HG02943 (cell line): ENCODE results near the gene PITPNB.

Experiments
- ATAC-seq: cut with Tn5 transposase; IDR thresholded peaks from one replicate; pipeline ENCODE4 v1.9.1; 2021; ENCODE audit warnings: mild to moderate bottlenecking, low read depth, moderate library complexity; ENCODE audit not compliant: unreplicated experiment

Gene PITPNB

GRCh38 chr22:27919942-27920755, 1.1 kb upstream of the PITPNB start:
- peak; percentile 39 for ATAC-seq

DNA sequence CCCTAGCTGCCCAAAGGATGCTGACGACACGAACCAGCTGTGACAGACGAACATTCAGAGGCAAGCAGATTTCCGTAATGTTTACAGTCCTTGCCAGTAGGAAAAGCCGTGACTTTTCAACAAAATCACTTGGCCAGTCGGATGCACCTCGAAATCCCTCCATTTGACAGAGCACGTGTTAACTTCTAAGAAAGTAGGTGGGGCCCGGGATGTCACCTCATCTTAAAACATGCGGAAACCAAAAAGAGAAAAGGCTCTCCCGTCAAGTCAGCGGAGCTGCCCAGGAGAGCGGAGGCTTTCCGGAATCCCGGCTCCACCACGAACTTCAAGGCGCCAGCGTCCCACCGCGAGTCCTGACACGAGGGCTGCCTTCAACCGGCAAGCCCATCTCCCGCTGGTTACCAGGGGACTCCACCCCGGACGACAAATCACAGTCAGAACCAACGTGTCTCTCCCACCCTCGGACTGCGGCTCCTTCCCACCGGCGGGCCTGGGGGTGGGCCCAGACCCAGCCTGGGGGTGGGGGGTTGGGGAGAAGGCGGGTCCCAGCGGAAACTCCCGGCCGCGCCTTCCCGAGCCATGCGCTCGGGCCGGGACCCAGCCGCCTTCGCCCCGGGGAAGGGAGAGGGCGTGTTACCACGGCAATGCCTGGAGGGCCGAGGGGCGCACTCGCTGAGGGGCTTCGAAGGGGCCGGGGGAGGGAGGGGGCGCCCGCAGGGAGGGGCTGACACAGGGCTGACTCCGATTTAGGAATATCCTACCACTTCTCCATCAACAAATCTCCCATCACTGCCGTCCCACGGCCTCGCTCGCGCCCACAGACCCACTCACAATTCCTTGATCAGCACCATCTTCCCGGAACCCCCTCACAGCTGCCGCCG, 475 bp downstream of the PITPNB start:
- ATAC-seq, result peak; percentile 24

- ATAC-seq, result no peak
Observed at GRCh38 chr22:27915986-27916385, 3.1 kb downstream of the PITPNB start.

DNA sequence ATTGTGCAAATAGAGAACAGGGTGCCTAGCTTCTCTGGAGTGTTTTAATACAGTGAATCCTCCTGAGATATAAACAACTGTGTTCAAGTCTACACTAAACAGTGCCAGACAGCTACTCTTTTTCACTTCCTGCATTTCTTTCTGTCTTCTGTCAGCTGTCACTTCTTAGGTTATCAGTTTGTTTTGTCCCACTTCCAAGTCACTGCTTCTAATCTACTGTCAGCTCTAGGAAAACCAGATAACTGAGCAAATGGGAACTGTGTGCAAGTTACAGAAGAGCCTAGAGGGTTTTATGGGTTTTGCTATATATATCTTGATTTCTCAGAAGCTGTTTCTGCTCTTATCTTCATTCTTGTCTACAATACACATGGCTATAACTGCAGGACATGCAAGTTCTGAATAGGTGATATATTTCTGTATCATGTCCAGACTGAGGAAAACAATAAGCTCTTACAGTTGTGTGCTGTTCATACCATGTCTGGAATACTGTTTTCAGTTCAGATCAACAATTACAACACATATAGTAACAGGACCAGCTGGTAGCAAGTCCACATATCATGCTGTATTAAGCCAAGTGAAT, 5.8 kb downstream of the PITPNB start:
- no peak for ATAC-seq

DNA sequence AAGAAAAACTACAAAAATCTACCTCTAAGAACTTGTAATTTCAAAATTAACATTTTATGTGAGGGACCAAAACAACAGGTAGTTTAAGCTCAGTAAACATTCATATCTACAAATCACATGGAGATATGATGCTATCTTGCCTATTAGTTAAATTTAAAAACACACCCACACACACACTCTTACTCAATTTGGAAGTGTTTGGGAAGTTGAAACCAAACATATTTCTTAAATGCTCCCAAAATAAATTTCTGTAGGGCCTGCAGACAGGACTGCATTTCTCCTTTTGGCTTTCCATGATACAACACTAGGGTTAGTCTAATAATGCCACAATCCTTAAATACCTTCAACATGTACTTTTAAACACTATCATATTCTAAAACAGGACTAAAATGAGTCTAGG, 7.0 kb downstream of the PITPNB start:
- ATAC-seq, result no peak

GRCh38 chr22:27911330-27911729, 7.7 kb downstream of the PITPNB start:
- no peak for ATAC-seq

DNA sequence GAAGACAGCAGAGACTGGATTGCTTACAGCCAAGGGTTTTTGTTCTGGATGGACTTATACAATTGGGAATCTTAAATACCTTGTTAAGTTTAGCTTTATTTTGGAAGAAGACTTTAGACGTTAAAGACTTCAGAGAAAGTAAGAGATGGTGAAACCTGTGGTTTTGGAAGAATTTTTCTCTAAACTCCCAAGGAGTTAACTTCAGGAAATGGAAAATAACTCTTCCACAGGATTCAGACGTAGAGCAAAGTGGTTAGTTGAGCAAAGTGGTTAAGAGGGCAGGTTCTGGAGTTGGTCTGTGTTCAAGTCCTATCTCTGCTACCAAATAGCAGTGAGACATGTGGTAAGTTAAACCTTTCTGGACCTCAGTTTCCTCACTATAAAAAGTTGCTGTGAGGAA, 12.8 kb downstream of the PITPNB start:
- ATAC-seq, result no peak

DNA sequence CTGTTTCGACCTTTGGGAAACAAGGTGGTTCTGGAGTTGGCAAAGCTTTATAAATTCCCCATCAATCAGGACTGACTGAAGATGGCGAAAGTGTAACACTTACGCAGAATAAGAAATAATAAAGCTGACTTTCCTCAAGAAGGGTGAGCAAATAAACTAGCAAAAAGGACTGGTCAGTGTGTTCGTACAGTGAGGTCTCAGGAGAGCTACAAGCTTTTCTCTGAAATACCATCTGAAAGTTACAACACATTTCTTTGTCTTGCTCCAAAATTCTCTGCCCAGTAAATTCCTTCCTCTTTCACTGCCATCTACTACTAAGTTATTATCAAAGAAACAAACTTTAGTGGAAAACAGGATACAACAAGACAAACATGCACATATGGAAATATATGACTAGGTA, 13.4 kb downstream of the PITPNB start:
- no peak for ATAC-seq

GRCh38 chr22:27903805-27904473, 15.1 kb downstream of the PITPNB start:
- no peak for ATAC-seq

DNA sequence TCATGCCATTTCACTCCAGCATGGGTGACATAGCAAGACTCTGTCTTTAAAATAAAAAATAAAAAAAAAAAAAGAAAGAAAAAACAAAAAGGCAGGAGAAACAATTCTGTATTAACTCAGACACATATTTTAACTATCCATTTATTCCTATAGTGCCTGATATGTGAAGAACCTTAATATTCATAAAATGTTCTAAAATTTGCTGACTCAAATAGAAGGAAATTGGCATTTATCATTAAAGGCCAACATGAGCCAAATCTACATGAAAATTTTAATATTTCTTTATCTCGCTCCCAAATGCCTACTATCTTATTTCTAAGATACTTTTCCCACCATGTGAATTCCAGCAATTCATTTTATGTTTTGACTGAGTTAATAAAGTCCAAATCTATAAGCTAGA, 18.9 kb downstream of the PITPNB start:
- no peak for ATAC-seq

- ATAC-seq, result peak; percentile 30
Observed at GRCh38 chr22:27896245-27896644, 22.8 kb downstream of the PITPNB start.

DNA sequence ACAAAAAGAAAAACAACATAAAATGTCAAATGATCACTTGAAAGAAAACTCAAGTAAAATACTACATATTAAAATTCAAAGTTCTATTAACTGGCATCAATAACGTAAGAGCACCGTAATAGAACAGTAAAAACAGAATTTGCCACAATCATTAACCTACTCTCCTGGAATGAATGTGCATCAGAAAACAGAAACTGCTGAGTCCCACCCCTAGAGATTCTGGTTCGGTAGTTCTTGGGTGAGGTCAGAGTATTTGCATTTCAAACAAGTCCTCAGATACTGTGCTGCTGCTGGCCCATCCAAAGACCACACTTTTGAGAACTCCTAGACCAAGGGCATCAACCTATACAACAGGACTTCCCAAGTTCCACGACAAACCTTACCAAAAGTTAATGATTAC, 23.5 kb downstream of the PITPNB start:
- ATAC-seq, result peak; percentile 92

- ATAC-seq, result no peak
Observed at GRCh38 chr22:27892811-27893210, 26.2 kb downstream of the PITPNB start.

DNA sequence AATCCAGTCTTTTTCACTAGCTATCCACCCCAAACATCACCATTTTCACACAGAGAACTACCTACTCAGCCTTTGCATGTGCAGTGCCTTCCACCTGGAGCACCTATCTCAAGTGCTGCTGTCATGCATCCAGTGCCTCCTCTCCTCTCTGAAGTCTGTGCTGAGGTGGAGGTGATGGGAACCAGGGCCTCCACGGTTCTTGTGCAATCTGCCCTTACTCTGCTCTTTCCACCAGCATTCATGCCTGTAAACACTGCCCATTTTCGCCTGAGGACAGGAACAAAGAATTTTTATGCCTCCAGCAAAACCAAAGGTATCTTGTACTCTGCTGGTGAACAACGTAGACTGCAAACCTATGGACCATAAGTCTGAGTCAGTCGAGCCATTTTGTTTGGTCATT, 27.0 kb downstream of the PITPNB start:
- no peak for ATAC-seq

GRCh38 chr22:27888310-27888709, 30.7 kb downstream of the PITPNB start:
- no peak for ATAC-seq

DNA sequence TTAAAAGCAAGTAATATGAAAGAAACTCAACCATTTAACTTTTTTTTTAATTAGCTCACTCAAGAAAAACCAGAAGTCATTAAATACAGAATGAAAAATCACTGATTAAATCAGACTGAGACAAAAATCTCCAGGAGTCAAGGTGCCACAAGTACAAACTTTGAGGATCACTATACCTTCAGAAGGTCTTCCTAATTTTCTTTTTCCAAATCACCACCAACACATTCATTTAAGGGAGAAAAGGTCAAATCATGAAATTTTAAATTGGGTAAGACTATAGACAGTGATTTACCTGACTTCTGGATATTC, 32.3 kb downstream of the PITPNB start:
- ATAC-seq, result no peak

- ATAC-seq, result no peak
Observed at GRCh38 chr22:27885977-27886842, 32.8 kb downstream of the PITPNB start.

GRCh38 chr22:27883656-27884350, 35.3 kb downstream of the PITPNB start:
- no peak for ATAC-seq

DNA sequence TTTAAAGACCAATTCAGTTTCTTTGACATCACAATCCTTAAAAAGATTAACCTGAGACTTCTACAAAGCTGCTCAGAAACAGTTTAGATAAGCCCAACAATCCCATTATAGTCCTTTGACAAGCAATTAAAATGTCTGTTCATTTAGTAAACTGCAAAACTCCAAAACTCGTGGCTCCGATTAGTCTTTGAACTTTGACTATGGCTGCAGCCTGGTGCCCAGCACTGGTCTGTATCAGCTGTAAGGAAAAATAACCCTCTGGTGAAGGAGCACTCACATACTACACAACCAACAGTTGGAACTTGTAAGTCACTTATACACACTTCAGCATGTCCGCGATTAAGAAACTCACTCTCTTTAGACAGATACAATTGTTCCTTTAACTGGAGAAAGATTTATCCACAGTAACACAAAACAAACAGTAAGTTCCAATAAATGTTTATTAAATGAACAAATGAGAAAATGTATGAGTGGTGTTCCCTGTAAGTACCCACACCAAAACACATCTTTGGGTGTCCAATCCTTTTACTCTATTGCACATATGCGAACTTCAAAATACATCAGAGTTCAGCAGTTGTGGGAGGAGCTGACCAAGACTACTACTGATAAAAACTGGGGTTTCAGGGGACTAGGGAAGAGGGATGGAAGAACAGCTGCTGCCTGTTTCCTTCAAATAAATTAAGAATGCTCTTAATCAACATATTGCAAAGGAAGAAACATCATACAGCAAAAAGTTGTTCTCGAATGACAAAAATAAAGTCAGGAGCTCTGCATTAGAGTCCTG, 36.4 kb downstream of the PITPNB start:
- ATAC-seq, result no peak
